ENCODE data around the gene CREB3L1. TPM values are rescaled to one million over a fixed set of nuclear protein-coding genes. Genes with fewer than 3 reads are reported as not detected.

Gene CREB3L1
- total RNA-seq, 1 experiment from 2014 or later, result 3.3 TPM

DNA sequence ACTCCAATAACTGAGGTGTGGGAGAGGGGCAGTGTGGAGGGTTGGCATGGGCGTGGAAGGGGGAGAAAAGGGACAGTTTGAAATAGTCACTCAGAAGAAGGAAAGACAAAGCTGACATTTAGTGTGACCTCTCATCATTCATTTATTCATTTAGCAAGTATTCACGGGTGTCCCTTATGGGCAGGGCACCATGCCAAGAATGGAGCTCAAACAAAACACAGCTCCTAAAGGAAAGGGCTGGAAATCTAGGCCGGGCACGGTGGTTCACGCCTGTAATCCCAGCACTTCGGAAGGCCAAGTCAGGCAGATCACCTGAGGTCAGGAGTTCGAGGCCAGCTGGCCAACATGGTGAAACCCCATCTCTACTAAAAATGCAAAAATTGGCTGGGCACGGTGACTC, 50.4 kb downstream of the CREB3L1 start:
- Histone ChIP-seq H3T11ph (ENCODE audit: low read length) (no peak overlapping the region), H4K8ac (replicated peaks; ENCODE audit: insufficient read length, low read depth, low read length) (no peak overlapping the region), H3K9ac (ENCODE audit: extremely low read depth, insufficient read length, low read length) (no peak overlapping the region), H2AFZ (ENCODE audit: low read length) (no peak overlapping the region), H3K9me3 (ENCODE audit: control insufficient read depth, low read depth, low read length) (no peaks in the 10 kb centered on the region), H3K4me1 (ENCODE audit: insufficient read depth, low read length) (peaks cover 3% of the 10 kb centered on the region; the same call in 1 of the 2 replicates), H3K4ac (ENCODE audit: low read depth, low read length) (no peak overlapping the region), H2BK20ac (ENCODE audit: low read depth, low read length, poor library complexity, severe bottlenecking) (no peak overlapping the region), H2BK15ac (ENCODE audit: low read depth, low read length) (no peak overlapping the region), H4K5ac (ENCODE audit: insufficient read length, low read depth, low read length) (no peak overlapping the region), H3K56ac (ENCODE audit: insufficient read length, low read depth, low read length) (no peak overlapping the region), H3K27me3 (ENCODE audit: insufficient read depth, low read length) (peaks cover 16% of the 10 kb centered on the region; the same call in 1 of the 2 replicates), H3K79me1 (ENCODE audit: insufficient read depth, low read depth, low read length, poor library complexity, severe bottlenecking) (no peaks in the 10 kb centered on the region), H3K23me2 (ENCODE audit: insufficient read length, low read depth, low read length, poor library complexity, severe bottlenecking) (no peaks in the 10 kb centered on the region), H3K79me2 (ENCODE audit: insufficient read depth, low read length) (no peaks in the 10 kb centered on the region), H2BK12ac (ENCODE audit: insufficient read length, low read depth, low read length) (no peak overlapping the region), H4K20me1 (ENCODE audit: control insufficient read depth, insufficient read depth, insufficient read length) (no peaks in the 10 kb centered on the region), H4K91ac (ENCODE audit: insufficient read length, low read depth, low read length) (no peak overlapping the region), H3K23ac (ENCODE audit: insufficient read length, low read depth, low read length) (no peak overlapping the region), H3K14ac (ENCODE audit: insufficient read depth, low read length) (no peak overlapping the region), H2BK120ac (ENCODE audit: low read depth, low read length, poor library complexity, severe bottlenecking) (no peak overlapping the region), H3K18ac (ENCODE audit: insufficient read length, low read depth, low read length) (no peak overlapping the region), H2AK5ac (ENCODE audit: insufficient read length, low read length) (no peak overlapping the region), H3K27ac (ENCODE audit: insufficient read length, low read depth, low read length) (no peak overlapping the region), H3K4me2 (ENCODE audit: insufficient read depth, insufficient read length, low read length) (no peak overlapping the region), H2BK5ac (ENCODE audit: insufficient read length, low read length) (no peak overlapping the region)
- H3K4me1 Mint-ChIP-seq, result peaks cover 33 to 42% of the 10 kb centered on the region in 2 experiments
- TF ChIP-seq, protein P1, sequence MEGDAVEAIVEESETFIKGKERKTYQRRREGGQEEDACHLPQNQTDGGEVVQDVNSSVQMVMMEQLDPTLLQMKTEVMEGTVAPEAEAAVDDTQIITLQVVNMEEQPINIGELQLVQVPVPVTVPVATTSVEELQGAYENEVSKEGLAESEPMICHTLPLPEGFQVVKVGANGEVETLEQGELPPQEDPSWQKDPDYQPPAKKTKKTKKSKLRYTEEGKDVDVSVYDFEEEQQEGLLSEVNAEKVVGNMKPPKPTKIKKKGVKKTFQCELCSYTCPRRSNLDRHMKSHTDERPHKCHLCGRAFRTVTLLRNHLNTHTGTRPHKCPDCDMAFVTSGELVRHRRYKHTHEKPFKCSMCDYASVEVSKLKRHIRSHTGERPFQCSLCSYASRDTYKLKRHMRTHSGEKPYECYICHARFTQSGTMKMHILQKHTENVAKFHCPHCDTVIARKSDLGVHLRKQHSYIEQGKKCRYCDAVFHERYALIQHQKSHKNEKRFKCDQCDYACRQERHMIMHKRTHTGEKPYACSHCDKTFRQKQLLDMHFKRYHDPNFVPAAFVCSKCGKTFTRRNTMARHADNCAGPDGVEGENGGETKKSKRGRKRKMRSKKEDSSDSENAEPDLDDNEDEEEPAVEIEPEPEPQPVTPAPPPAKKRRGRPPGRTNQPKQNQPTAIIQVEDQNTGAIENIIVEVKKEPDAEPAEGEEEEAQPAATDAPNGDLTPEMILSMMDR (conservative IDR thresholded peaks at IDR 0.05), result no peak
- no CpG with 5 or more reads among the region's 8 CpGs for WGBS (ENCODE audit: extremely low coverage, insufficient read length, low lambda C conversion rate)
- peaks cover 0 to 4% (median 0%) of the 10 kb centered on the region in 3 experiments; a peak in 1 of 7 replicates for H3K36me3 Mint-ChIP-seq (ENCODE audit: insufficient read depth in 1 of 3, low read depth in 3 of 3)
- no peak overlapping the region for H3K4me3 Mint-ChIP-seq
- peaks cover 51% of the 10 kb centered on the region for H3K27me3 Mint-ChIP-seq (ENCODE audit: low read depth)
- DNase-seq, result no peak
- no peak overlapping the region for H3K27ac Mint-ChIP-seq
- H3K9me3 Mint-ChIP-seq, result no peaks in the 10 kb centered on the region; a peak in 1 of 5 replicates
